ENCODE results near the gene RAPGEF2.

RAPGEF2 gene

GRCh38 chr4:159126716-159127115 lies 23.8 kb downstream of the RAPGEF2 start:
- TF ChIP-seq CTCF (conservative IDR thresholded peaks at IDR 0.05; ENCODE audit: low read depth, low read length): no peak
- H3K4me3 ChIP-seq (ENCODE audit: low read depth, low read length): no peak overlapping the region
- DNase-seq (ENCODE audit: low read depth): no peak

- no peak overlapping the region for H3K4me3 ChIP-seq (ENCODE audit: low read depth, low read length)
- no peak for DNase-seq (ENCODE audit: low read depth)
- no peak for TF ChIP-seq CTCF (conservative IDR thresholded peaks at IDR 0.05; ENCODE audit: low read depth, low read length)
Observed at GRCh38 chr4:159127745-159128518, 25.1 kb downstream of the RAPGEF2 start.

DNA sequence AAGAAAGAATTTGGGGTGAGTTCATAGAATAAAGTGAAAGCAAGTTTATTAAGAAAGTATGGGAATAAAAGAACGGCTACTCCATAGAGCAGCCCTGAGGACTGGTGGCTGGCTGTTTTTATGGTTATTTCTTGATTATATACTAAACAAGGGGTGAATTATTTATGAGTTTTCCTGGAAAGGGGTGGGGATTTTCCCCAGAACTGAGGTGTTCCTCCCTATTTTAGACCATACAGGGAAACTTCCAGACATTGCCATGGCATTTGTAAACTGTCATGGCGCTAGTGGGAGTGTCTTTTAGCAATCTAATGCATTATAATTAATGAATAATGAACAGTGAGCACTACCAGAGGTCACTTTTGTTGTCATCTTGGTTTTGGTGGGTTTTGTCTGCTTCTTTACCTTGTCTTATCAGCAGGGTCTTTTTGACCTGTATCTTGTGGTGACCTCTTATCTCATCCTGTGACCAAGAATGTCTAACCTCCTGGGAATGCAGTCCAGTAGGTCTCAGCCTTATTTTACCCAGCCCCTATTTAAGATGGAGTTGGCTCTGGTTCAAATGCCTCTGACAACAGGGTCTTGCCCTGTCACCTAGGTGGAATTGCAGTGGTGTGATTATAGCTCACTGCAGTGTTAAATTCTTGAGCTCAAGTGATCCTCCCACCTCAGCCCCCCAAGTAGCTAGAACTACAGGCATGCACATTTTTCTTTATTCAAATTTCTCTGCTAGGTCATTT lies 27.1 kb downstream of the RAPGEF2 start:
- TF ChIP-seq CTCF (conservative IDR thresholded peaks at IDR 0.05; ENCODE audit: low read depth, low read length): no peak
- no peak for DNase-seq (ENCODE audit: low read depth)
- H3K4me3 ChIP-seq (ENCODE audit: low read depth, low read length): no peak overlapping the region

- no peak overlapping the region for H3K4me3 ChIP-seq (ENCODE audit: low read depth, low read length)
- no peak for TF ChIP-seq CTCF (conservative IDR thresholded peaks at IDR 0.05; ENCODE audit: low read depth, low read length)
- DNase-seq (ENCODE audit: low read depth): no peak
Observed at GRCh38 chr4:159131564-159131963, 28.7 kb downstream of the RAPGEF2 start.

- TF ChIP-seq CTCF (conservative IDR thresholded peaks at IDR 0.05; ENCODE audit: low read depth, low read length): no peak
Observed at GRCh38 chr4:159134429-159134828, 31.6 kb downstream of the RAPGEF2 start.

GRCh38 chr4:159137176-159137575 lies 34.3 kb downstream of the RAPGEF2 start:
- H3K4me3 ChIP-seq (ENCODE audit: low read depth, low read length): no peak overlapping the region
- no peak for DNase-seq (ENCODE audit: low read depth)
- no peak for TF ChIP-seq CTCF (conservative IDR thresholded peaks at IDR 0.05; ENCODE audit: low read depth, low read length)

More at GRCh38 chr4:159134429-159134828, 31.6 kb downstream of the RAPGEF2 start:
- DNase-seq (ENCODE audit: low read depth): no peak
- H3K4me3 ChIP-seq (ENCODE audit: low read depth, low read length): no peak overlapping the region
